HTERT RPE-1 (cell line): ENCODE results near the gene PDIA2.

Experiments
- in situ Hi-C: fragments of 300-500 bp; cut with MboI; formaldehyde crosslinking; loops from 4 replicates; pipeline ENCODE4 v1.14.3; 2020; ENCODE audit warnings: low sequenced_read_pairs

The PDIA2 gene

GRCh38 chr16:296276-296675 is 13.3 kb downstream of the PDIA2 start:
- in situ Hi-C loops, result no loop called here

GRCh38 chr16:296806-297510 is 14.0 kb downstream of the PDIA2 start:
- in situ Hi-C loops, result no loop called here

- in situ Hi-C loops, result no loop called here
Measured at GRCh38 chr16:297832-298231, 14.9 kb downstream of the PDIA2 start.

- in situ Hi-C loops, result no loop called here
Measured at GRCh38 chr16:301235-301634, 18.3 kb downstream of the PDIA2 start.

GRCh38 chr16:301950-302349 is 19.0 kb downstream of the PDIA2 start:
- in situ Hi-C loops, result no loop called here

GRCh38 chr16:303760-304505 is 21.0 kb downstream of the PDIA2 start:
- in situ Hi-C loops, result no loop called here

- in situ Hi-C loops, result no loop called here
Measured at GRCh38 chr16:305916-306626, 23.1 kb downstream of the PDIA2 start.

- in situ Hi-C loops, result no loop called here
Measured at GRCh38 chr16:306911-307370, 24.0 kb downstream of the PDIA2 start.

GRCh38 chr16:307691-308312 is 24.8 kb downstream of the PDIA2 start:
- in situ Hi-C loops, result no loop called here

- in situ Hi-C loops, result no loop called here
Measured at GRCh38 chr16:309476-309875, 26.5 kb downstream of the PDIA2 start.

GRCh38 chr16:311725-312124 is 28.8 kb downstream of the PDIA2 start:
- in situ Hi-C loops, result no loop called here

- in situ Hi-C loops, result no loop called here
Measured at GRCh38 chr16:314351-314750, 31.4 kb downstream of the PDIA2 start.

GRCh38 chr16:314795-315299 is 31.9 kb downstream of the PDIA2 start:
- in situ Hi-C loops, result no loop called here

GRCh38 chr16:316741-317464 is 33.9 kb downstream of the PDIA2 start:
- in situ Hi-C loops, result no loop called here

GRCh38 chr16:317583-317982 is 34.6 kb downstream of the PDIA2 start:
- in situ Hi-C loops, result no loop called here

GRCh38 chr16:318628-319027 is 35.7 kb downstream of the PDIA2 start:
- in situ Hi-C loops, result no loop called here

GRCh38 chr16:320206-320605 is 37.2 kb downstream of the PDIA2 start:
- in situ Hi-C loops, result no loop called here

- in situ Hi-C loops, result no loop called here
Measured at GRCh38 chr16:321532-321931, 38.6 kb downstream of the PDIA2 start.

GRCh38 chr16:322476-323143 is 39.6 kb downstream of the PDIA2 start:
- in situ Hi-C loops, result no loop called here

- in situ Hi-C loops, result no loop called here
Measured at GRCh38 chr16:324201-324450, 41.2 kb downstream of the PDIA2 start.
